Measurements from ENCODE around the gene SSH3. TPM values are rescaled to one million over a fixed set of nuclear protein-coding genes. Genes with fewer than 3 reads are reported as not detected.

The SSH3 gene
- total and polyA plus RNA-seq, 2 of the 8 experiments (the other 6 are each of a cell fraction or from before 2014, with no cell fraction given), result 16.9 to 19.8 TPM

GRCh38 chr11:67301951-67302516 is 1.3 kb upstream of the SSH3 start:
- Histone ChIP-seq H3K4me2 (ENCODE audit: insufficient read depth in 1 of 2, low read depth in 2 of 2, low read length in 2 of 2) (peak overlapping the region; percentile 81 to 85), H3K4me1 (replicated peaks in 1 of 4; ENCODE audit: control insufficient read depth in 3 of 4, insufficient read depth in 4 of 4, low read length in 3 of 4) (peaks cover 0 to 20% (median 16%) of the 10 kb centered on the region in 4 experiments; a peak in 5 of 7 replicates), H3K36me3 (ENCODE audit: control insufficient read depth in 2 of 4, insufficient read depth in 4 of 4, low read length in 3 of 4) (peaks cover 0 to 14% (median 6%) of the 10 kb centered on the region in 4 experiments; a peak in 3 of 8 replicates), H3K23ac (ENCODE audit: insufficient read length) (no peak overlapping the region), H3K27me3 (replicated peaks in 1 of 4; ENCODE audit: control insufficient read depth in 3 of 4, extremely low read depth in 1 of 4, insufficient read depth in 3 of 4, low read length in 3 of 4) (peaks cover 0 to 11% (median 7%) of the 10 kb centered on the region in 4 experiments; a peak in 5 of 7 replicates), H4K5ac (ENCODE audit: insufficient read length, low read depth, low read length) (peak overlapping the region; percentile 42), H3K56ac (replicated peaks; ENCODE audit: insufficient read length, low read depth, low read length) (no peak overlapping the region), H4K20me1 (replicated peaks in 1 of 2; ENCODE audit: control insufficient read depth in 1 of 2, insufficient read depth in 2 of 2, low read length in 2 of 2) (peaks cover 0 to 11% of the 10 kb centered on the region in 2 experiments), H4K91ac (replicated peaks; ENCODE audit: insufficient read length, low read length) (no peak overlapping the region), H3K79me1 (ENCODE audit: low read depth, low read length) (no peaks in the 10 kb centered on the region; the same call in 1 of the 2 replicates), H2AFZ (ENCODE audit: low read length) (no peak overlapping the region), H3K79me2 (ENCODE audit: control insufficient read depth in 1 of 2, insufficient read depth in 2 of 2, low read length in 2 of 2) (no peaks in the 10 kb centered on the region), H3K14ac (ENCODE audit: insufficient read length) (no peak overlapping the region), H2BK20ac (ENCODE audit: low read length) (no peak overlapping the region), H3K27ac (ENCODE audit: low read depth, low read length) (no peak overlapping the region), H3K4me3 (ENCODE audit: extremely low read depth in 1 of 4, insufficient read depth in 2 of 4, low read depth in 3 of 4, low read length in 4 of 4) (peak overlapping the region; percentile 67 to 94 (median 74); a peak in 5 of 8 replicates), H3K18ac (ENCODE audit: extremely low read depth, low read length) (peak overlapping the region; percentile 90), H2BK5ac (ENCODE audit: low read depth, low read length) (0 out of 2 replicates have a peak overlapping the region, but pooled peaks have one; percentile 85), H2BK120ac (replicated peaks; ENCODE audit: low read depth, low read length) (no peak overlapping the region), H4K8ac (ENCODE audit: extremely low read depth, insufficient read depth, low read length) (no peak overlapping the region; the same call in 1 of the 2 replicates), H3K9ac (replicated peaks in 1 of 4; ENCODE audit: extremely low read depth in 1 of 4, low read depth in 3 of 4, low read length in 3 of 4) (peak overlapping the region in 1 of 4 experiments; percentile 4; a peak in 1 of 7 replicates), H2BK15ac (ENCODE audit: low read length) (no peak overlapping the region), H2AK5ac (ENCODE audit: low read depth, low read length) (no peak overlapping the region), H3K23me2 (ENCODE audit: low read depth, low read length) (peaks cover 19% of the 10 kb centered on the region; the same call in 1 of the 2 replicates), H2BK12ac (ENCODE audit: low read depth, low read length) (no peak overlapping the region), H3K4ac (replicated peaks; ENCODE audit: insufficient read length, low read depth, low read length) (no peak overlapping the region), H3K9me3 (ENCODE audit: insufficient read depth in 2 of 2, low read depth in 1 of 2, low read length in 1 of 2) (no peaks in the 10 kb centered on the region)
- peak in 1 of 2 experiments; percentile 75 for DNase-seq (ENCODE audit: low read depth in 1 of 2, low spot score in 2 of 2)
- no peak for FAIRE-seq
- ChIA-PET CTCF (ENCODE audit: partially characterized antibody) (interaction anchor here (1.1 to 4.8 kb wide), 11 partner anchors 9 to 80 kb away, joined by 3 to 33 read pairs (median 5); partner anchors contain the start of gene ANKRD13D), POLR2A (ENCODE audit: partially characterized antibody) (interaction anchor here (0.9 to 9.7 kb wide), 10 partner anchors 12 to 182 kb away, joined by 3 to 106 read pairs (median 4); partner anchors contain the start of genes ANKRD13D, CORO1B and PPP1CA)
- 19% methylated on average over 12 of the region's 15 CpGs; no CpG with 5 or more reads in 1 of the 2 experiments for whole genome bisulfite sequencing, 2 experiments (ENCODE audit: extremely low coverage in 1 of 2, insufficient coverage in 1 of 2, insufficient read length in 1 of 2, insufficient replicate concordance in 2 of 2, low coverage in 1 of 2, low lambda C conversion rate in 2 of 2, missing lambda C conversion rate in 1 of 2)
- TF ChIP-seq GTF2F1 (IDR thresholded peaks at IDR 0.05; ENCODE audit: borderline replicate concordance, low read depth, low read length), result no peak
- TF ChIP-seq SIN3A (conservative IDR thresholded peaks at IDR 0.05 in 1 of 2, IDR thresholded peaks at IDR 0.05 in 1 of 2; ENCODE audit: low read depth in 1 of 2, low read length in 2 of 2), result 0 out of 4 replicates have a peak, but pooled peaks of 1 of the 2 experiments have one; percentile 13
- no peak for TF ChIP-seq SP4 (IDR thresholded peaks at IDR 0.05; ENCODE audit: low read length)
- no peak for TF ChIP-seq SAP30 (IDR thresholded peaks at IDR 0.05; ENCODE audit: insufficient read depth, insufficient replicate concordance, low read length)
- TF ChIP-seq JUN (IDR thresholded peaks at IDR 0.05; ENCODE audit: low read depth, low read length), result no peak
- TF ChIP-seq GABPA (IDR thresholded peaks at IDR 0.05; ENCODE audit: borderline replicate concordance, insufficient read depth, low read length), result no peak
- no peak for TF ChIP-seq YY1 (IDR thresholded peaks at IDR 0.05; ENCODE audit: low read depth, low read length)
- TF ChIP-seq KDM1A (IDR thresholded peaks at IDR 0.05; ENCODE audit: borderline replicate concordance, low read length), result no peak
- peak; percentile 12; the same call in 1 of the 2 replicates for TF ChIP-seq BACH1 (IDR thresholded peaks at IDR 0.05; ENCODE audit: low read length)
- TF ChIP-seq MAFK (IDR thresholded peaks at IDR 0.05; ENCODE audit: low read depth, low read length), result no peak
- TF ChIP-seq EP300 (IDR thresholded peaks at IDR 0.05; ENCODE audit: borderline replicate concordance in 1 of 2, low read depth in 2 of 2, low read length in 2 of 2), result no peak
